ENCODE measurements around the gene PLCL1. TPM values are rescaled to one million over a fixed set of nuclear protein-coding genes. Genes with fewer than 3 reads are reported as not detected.
"Not testable (repeated sequence)": the region's sequence is repeated elsewhere in the genome, so short reads cannot be mapped to it uniquely, and the experiment has no call there.

Gene PLCL1
- total and polyA plus RNA-seq, 10 donors, result 0.54 to 6.5 (median 4.0) TPM

DNA sequence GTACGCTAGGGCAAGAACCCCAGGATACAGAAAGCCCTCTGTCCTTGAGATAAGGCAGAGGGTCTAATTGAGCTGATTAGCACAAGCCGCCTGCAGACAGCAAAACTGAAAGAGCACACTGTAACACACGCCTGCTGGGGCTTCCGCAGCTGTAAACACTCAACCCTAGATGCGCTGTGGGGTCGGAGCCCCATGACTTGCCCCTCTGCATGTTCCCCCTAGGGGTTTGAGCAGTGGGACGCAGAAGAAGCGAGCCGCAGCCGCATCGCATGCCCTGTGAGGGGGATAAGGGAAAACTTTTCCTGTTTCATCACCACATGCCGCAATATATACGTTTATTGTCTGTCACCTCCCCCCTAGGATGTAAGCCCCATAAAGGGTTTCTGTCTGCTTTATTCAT, 384.6 kb downstream of the PLCL1 start:
- intact Hi-C loops (cut with DNase I; ENCODE audit: low total_unique reads), result no loop called here
- H3K4me1 ChIP-seq, result no peaks in the 10 kb centered on the region
- H3K4me3 ChIP-seq, result no peak overlapping the region
- no peak for DNase-seq
- TF ChIP-seq POLR2A (IDR thresholded peaks at IDR 0.05), result no peak
- TF ChIP-seq, protein P1, sequence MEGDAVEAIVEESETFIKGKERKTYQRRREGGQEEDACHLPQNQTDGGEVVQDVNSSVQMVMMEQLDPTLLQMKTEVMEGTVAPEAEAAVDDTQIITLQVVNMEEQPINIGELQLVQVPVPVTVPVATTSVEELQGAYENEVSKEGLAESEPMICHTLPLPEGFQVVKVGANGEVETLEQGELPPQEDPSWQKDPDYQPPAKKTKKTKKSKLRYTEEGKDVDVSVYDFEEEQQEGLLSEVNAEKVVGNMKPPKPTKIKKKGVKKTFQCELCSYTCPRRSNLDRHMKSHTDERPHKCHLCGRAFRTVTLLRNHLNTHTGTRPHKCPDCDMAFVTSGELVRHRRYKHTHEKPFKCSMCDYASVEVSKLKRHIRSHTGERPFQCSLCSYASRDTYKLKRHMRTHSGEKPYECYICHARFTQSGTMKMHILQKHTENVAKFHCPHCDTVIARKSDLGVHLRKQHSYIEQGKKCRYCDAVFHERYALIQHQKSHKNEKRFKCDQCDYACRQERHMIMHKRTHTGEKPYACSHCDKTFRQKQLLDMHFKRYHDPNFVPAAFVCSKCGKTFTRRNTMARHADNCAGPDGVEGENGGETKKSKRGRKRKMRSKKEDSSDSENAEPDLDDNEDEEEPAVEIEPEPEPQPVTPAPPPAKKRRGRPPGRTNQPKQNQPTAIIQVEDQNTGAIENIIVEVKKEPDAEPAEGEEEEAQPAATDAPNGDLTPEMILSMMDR (IDR thresholded peaks at IDR 0.05 in 8 of 11, conservative IDR thresholded peaks at IDR 0.05 in 3 of 11), result no peak
- no peak for TF ChIP-seq POLR2AphosphoS5 (IDR thresholded peaks at IDR 0.05)
- H3K9me3 ChIP-seq, result peaks cover 0 to 4% (median 0%) of the 10 kb centered on the region in 8 donors
- peaks cover 0 to 12% (median 0%) of the 10 kb centered on the region in 7 donors for H3K27me3 ChIP-seq (replicated peaks in 1 of 7)
- 76 to 87% (median 82%) methylated on average over 11 to 13 of the region's 13 CpGs for WGBS, 5 donors
- no peaks in the 10 kb centered on the region for H3K36me3 ChIP-seq
- H3K27ac ChIP-seq, result no peak overlapping the region

DNA sequence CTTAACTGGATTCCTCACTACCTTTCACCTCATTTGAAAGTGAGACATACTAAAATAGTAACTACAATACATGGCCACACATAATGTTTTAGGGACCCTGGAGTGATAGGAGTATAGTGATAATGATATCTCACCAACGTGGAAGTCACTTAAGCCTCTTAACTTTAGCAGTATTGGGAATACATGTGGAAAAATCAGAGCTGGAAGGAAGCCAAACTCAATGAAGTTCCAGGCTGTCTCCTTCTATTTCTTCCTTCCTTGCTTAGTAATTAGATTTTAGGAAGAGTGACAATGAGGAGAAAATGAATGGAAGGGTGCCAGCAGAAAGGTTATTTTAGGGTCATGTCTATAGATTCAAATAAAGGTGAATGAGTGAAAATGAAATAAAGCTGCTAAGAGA, 387.3 kb downstream of the PLCL1 start:
- intact Hi-C loops (cut with DNase I; ENCODE audit: low total_unique reads), result no loop called here
- no peak for TF ChIP-seq POLR2A (IDR thresholded peaks at IDR 0.05)
- TF ChIP-seq, protein P1 (IDR thresholded peaks at IDR 0.05 in 8 of 11, conservative IDR thresholded peaks at IDR 0.05 in 3 of 11), result no peak
- no peak for TF ChIP-seq POLR2AphosphoS5 (IDR thresholded peaks at IDR 0.05)
- H3K4me3 ChIP-seq, result no peak overlapping the region
- H3K27me3 ChIP-seq (replicated peaks in 1 of 7), result peaks cover 0 to 12% (median 0%) of the 10 kb centered on the region in 7 donors
- DNase-seq, result no peak
- H3K4me1 ChIP-seq, result no peaks in the 10 kb centered on the region
- H3K36me3 ChIP-seq, result no peaks in the 10 kb centered on the region
- 5 to 52% (median 26%) methylated on average over 1 of the region's 1 CpG for whole genome bisulfite sequencing, 5 donors
- no peaks in the 10 kb centered on the region for H3K9me3 ChIP-seq
- no peak overlapping the region for H3K27ac ChIP-seq

DNA sequence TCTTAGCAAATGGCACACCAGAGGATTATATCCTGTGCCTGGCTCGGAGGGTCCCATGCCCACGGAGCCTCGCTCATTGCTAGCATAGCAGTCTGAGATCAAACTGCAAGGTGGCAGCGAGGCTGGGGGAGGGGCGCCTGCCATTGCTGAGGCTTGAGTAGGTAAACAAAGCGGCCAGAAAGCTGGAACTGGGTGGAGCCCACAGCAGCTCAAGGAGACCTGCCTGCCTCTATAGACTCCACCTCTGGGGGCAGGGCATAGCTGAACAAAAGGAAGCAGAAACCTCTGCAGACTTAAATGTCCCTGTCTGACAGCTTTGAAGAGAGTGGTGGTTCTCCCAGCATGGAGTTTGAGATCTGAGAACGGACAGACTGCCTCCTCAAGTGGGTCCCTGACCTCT, 392.2 kb downstream of the PLCL1 start:
- intact Hi-C loops (cut with DNase I; ENCODE audit: low total_unique reads); DNase-seq; H3K27ac ChIP-seq; H3K4me1 ChIP-seq; H3K27me3 ChIP-seq (replicated peaks in 1 of 7); H3K36me3 ChIP-seq; H3K9me3 ChIP-seq; H3K4me3 ChIP-seq: not testable (repeated sequence)
- WGBS, 5 donors, result 68 to 88% (median 75%) methylated on average over 7 of the region's 7 CpGs

Other genes starting within 250 kb of the PLCL1 start
- gene RFTN2, start 129.0 kb upstream of the PLCL1 start, total RNA-seq, result 10 to 100 TPM in 1 of 7 donors, 1 to 10 TPM in 6; 2.0 to 13.3 (median 3.2) TPM
- under 1 TPM; 0.52 to 0.93 (median 0.65) TPM for gene RFTN2, start 129.0 kb upstream of the PLCL1 start, polyA plus RNA-seq
- gene MARS2, start 99.2 kb upstream of the PLCL1 start, total RNA-seq, result 10 to 100 TPM in 3 of 7 donors, 1 to 10 TPM in 4; 8.9 to 12.7 (median 10.0) TPM
- 1 to 10 TPM; 4.7 to 8.2 (median 6.8) TPM for gene MARS2, start 99.2 kb upstream of the PLCL1 start, polyA plus RNA-seq
- gene BOLL, start 19.3 kb upstream of the PLCL1 start, total RNA-seq, result not detected
- gene BOLL, start 19.3 kb upstream of the PLCL1 start, polyA plus RNA-seq, result not detected